HG02610 (cell line): ENCODE data around the gene SORCS2.
"Not testable (repeated sequence)": the region's sequence is repeated elsewhere in the genome, so short reads cannot be mapped to it uniquely, and the experiment has no call there.

Experiments used
- ATAC-seq: cut with Tn5 transposase; IDR thresholded peaks from one replicate; pipeline ENCODE4 v1.9.1; 2021; ENCODE audit warnings: mild to moderate bottlenecking, moderate library complexity; ENCODE audit not compliant: unreplicated experiment

SORCS2 gene

DNA sequence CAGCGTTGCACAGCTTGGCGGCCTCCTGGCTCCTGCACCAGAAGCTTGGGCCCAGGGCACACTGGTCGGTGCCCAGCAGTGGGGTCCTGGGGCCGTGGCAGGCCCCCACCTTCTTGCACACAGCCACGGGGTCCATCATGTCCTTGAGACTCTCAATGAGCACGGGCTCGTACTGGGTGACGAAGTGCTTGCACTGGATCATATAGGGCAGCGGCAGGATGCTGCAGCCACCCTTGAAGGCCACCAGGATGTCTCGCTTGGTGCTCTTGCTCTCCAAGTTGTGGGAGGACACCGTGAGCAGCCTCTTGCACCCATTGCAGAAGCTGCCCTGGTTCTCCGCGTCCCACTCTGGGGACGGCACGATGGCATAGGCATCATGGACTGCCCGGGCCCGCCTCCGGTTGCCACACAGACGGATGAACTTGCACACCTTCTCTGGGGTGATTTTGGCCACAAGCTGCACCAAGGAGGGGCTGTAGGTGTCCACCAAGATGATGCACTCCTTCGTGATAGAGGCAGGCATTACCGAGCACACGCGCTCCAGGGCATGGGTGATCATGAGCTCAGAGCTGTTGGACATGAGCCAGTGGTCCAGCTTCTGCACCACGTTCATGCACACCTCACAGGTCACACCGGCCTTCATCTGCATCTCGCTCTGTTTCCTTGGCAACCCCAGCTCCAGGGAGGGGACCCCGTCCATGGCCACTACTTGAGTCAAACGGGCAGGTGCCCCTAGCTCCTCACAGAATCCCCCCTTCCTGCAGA lies 241.2 kb downstream of the SORCS2 start:
- ATAC-seq = no peak

DNA sequence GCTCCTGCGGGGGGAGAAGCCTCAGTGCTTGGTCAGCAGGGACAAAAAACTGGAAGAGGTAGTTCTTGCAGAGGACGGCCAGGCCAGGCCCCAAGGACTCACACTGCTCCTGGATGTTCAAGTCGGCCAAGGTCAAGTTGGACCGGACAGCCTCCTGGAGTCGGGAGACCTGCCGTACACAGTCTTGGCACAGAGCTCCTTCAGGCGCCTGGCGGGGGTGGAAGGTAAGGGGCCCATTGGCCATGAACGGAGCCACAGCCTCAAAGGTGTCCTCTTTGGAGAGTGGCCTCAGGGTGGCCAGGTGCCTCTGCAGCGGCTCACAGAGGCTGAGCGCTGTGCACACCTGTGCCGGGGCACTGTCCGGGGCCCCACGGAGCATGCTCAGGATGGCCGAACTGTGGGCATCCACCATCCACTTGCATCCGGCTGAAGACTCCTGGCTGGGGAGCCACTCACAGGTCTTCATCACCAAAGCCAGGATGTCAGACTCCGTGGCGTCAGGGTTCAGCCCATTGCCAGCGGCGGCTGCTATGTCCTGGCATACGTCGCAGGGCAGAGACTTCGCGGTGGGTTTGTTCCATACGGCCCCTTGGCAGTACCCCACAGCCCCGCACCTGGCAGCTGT lies 241.9 kb downstream of the SORCS2 start:
- no peak for ATAC-seq

DNA sequence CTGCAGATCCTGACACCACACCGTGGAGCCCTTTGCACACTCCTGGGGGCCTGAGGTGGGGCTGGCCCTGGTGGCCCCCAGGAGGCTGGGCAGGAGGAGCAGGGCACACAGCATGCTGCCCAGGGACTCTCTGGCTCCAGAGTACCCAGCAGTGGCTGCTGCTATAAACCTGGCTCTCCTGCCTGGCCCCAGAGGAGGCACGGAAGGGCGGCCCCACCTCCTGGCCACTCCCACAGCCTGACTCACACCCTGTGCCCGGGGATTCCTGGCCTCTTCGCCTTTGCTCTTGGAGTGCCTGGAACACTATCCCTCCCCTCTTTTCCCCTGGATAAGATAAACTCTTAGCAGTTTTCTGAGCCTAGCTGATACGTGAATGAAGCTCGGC lies 242.4 kb downstream of the SORCS2 start, which contains the start of gene PSAPL1:
Gene PSAPL1 (minus strand): TSS at position 165 of the 385 bp plus-strand sequence. CDS start 51 bp downstream, at position 114.
- ATAC-seq = no peak

DNA sequence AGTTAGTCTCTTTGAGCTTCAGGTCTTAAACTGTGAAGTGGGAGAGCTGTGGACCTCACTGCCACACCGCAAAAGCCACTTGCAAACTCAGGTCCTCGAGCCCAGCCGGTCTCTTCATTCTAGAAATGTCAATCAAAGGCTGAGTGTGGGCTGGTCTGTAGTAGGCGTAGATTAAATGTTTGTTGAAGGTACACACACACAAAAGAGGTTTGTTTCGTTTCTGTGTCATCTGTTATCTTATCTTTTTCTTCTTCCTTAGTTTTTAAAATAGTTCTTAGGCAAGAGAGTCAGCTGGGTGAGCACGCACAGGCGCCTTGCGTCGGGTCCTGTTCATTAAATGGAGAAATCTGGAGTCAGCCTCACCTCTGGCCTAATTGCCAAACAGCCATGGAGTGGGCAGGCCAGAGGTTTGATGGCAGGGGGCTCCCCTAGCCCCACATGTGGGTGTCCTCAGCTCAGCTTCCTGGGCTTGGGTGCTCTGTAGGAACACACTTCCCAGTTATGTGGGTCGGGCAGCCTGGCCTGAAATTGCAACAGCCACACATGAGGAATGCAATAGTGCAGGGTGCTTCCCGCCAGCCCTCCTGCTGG lies 243.2 kb downstream of the SORCS2 start:
- ATAC-seq = no peak

DNA sequence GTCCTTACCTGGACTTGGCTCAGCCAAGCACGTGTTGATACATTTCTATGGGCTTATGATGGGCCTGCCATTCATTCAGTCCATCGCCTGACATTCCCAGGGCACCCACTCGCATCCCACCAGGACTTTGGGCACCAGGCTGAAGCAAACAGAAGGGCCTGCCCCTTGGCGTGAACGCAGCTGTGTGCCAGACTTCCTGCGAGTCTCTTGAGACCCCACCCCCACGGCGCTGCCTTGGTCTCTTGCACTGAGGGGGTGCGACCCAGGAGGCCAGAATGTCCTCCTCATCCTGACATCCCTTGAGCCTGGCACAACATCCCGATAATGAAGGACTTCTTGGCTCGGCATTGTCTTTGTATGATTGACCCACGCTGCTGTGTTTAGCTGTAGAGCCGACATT lies 243.9 kb downstream of the SORCS2 start:
- ATAC-seq = no peak

DNA sequence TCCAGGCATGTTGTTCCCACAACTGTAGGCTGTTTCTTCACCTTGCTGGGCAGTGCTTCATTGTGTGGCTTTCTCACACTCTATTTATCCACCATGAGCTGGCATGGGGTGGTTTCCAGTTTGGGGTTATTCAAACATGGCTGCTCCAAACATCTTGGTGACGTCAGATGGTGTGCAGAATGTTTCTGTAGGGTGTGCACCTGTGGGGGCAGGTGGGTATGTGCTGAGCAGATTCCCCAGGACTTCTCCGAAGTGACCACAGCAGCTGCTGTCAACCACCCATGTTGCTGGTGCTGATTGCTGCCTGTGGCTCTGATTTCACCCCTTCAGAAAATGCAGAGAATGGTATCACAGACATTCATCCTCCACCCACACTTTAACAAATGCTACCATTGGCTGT lies 247.4 kb downstream of the SORCS2 start:
- no peak for ATAC-seq

DNA sequence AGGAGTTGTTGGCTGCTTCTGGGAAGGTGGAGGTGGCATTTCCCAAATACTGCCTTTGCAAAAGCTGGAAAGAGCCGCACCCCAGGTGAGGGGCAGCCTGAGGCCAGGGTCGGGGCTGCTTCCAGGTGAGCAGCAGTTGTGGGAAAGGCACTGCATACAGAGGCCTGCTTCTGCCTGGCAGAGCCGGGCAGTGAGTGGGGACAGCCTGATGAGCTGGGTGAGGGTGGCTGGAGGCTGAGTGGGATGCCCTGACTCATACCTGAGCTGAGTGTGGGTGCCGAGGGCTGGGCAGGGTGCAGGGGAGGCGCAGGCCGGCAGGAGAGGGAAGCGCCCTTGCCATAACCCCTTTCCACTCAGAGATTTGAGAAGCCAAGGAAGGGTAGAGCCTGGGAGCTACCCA lies 248.9 kb downstream of the SORCS2 start:
- no peak for ATAC-seq

DNA sequence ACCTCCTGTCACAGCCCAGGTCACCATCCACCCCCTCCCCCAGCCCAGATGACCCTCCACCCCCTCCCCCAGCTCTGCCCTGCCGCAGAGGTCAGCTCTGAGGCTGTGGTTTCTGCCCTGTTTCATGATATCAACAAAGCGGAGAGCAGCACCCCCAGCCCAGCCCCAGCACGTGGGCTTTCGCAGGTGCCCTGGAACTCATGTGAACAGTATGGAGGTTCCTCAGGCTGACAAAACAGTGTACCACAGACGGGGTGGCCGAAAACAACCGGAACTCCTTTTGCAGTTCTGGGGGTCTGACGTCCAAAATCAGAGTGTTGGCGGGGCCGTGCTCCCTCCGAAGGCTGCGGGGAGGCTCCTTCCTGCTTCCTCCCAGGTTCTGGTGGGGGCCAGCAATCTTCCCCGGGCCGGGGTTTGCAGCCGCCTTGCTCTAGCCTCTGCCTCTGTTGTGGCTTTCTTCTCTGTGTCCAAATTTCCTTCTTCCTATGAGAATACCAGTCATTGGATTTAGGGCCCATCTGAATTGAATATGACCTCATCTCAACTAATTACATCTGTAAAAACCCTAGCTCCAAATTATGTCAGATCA lies 250.3 kb downstream of the SORCS2 start:
- ATAC-seq = no peak

DNA sequence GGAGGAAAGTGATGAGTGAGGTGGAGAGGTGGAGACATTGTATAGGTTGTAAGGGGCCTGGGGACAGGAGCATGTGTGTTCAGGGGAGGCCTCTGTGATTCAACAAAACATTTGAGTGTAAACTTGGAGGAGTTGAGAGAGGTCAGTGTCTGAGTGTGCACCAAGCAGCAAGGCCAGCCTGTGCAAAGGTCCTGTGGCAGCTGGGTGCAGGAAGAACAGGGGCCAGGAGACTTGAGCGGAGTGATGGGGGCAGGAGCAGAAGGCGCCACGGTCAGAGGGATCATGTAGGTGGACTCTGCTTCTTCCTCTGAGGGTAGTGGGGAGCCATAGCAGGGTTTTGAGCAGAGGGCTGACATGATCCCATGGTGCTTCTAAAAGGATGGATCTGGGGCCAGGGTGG lies 252.0 kb downstream of the SORCS2 start:
- ATAC-seq = no peak

DNA sequence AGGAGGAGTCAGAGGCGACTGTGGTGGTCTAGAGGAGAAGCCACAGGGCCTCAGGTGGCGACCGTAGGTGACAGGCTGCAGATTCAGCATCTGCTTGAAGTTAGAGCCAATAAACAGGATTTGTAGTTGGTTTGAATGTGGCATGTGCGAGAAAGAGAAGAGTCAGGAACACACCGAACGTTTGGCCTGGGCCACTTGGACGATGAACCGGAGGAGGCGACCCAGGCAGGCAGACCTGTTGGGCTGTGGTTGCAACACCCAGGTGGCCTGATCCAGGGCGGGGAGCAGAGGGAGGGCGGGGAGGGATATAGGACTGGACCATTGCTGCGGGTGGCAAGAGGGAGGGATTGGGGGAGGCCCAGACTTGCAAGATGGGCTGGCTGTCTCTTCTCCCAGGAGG lies 252.4 kb downstream of the SORCS2 start:
- ATAC-seq = no peak

DNA sequence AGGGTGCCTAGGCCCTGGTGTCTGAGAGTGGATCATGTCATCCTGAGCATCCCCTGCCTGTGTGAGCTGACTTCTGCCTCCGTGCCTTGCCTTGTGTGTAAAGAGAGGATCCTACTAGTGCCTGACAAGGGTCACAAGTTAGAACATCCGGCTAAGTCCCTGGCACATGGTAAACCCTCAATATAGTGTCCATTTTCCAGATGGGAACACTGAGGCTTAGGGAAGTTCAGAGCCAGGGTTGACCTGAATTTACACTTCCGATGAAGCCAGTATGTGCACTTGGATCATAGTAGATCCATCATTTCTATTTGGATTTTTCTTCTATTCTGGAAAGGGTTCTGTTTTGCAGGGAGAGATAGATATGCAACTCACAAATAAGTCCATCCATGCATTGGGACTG lies 254.9 kb downstream of the SORCS2 start:
- ATAC-seq = no peak

DNA sequence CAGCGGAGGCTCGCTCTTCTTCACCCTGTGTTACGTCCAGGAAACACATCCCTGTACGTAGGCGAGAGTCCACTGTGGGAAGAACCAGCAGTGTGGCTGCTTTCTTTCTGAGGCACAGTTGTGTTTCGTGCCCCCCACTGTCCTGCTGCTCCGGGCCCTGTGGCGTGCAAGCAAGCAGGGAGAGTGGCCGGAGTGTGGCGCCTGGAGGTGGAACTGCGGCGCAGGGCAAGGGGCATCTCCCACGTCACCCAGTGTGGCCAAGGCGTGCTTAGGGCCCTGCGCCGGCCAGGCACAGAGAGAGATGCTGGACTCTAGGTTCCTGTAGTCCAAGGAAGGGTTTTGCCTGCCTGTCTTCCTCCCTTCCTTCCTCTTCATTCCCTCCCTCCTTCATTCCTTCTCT lies 255.7 kb downstream of the SORCS2 start:
- ATAC-seq = no peak

DNA sequence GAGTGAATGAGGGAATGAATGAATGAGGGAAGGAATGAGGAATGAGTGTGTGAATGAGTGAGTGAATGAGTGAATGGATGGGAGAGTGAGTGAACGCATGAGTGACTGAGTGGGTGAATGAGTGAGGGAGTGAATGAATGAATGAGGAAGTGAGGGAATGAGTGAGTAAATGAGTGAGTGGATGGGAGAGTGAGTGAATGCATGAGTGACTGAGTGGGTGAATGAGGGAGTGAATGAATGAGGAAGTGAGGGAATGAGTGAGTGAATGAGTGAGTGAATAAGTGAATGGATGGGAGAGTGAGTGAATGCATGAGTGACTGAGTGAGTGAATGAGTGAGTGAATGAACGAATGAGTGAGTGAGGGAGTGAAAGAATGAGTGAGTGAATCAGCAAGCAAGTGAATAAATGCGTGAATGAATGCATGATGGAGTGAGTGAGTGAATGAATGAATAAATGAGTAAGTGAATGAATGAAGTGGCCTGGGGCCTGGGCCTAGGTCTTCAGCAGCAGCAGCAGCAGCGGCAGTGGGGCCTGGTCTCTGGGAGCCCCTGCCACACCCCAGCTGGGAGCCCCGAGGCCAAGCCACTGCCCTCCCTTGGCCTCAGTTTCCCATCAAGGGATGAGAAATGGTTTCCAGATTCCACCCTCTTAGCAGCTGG lies 258.6 kb downstream of the SORCS2 start:
- ATAC-seq = no peak

DNA sequence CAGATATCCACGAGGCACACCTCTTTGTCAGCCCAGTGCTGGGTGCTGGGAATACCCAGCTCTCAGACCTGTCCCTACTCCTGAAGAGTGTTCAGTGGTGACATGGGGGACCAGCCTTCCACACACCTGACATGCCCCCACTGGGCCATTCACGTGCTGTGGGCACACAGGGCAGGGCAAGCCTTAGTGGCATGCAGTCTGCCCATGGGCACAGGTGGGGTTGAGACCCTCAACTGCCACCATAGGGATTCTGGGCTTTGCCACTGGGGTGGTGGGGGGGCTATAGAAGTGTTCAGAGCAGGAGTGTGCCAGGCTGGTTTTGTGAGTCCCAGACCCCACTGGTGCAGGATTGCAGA lies 259.1 kb downstream of the SORCS2 start:
- no peak for ATAC-seq

DNA sequence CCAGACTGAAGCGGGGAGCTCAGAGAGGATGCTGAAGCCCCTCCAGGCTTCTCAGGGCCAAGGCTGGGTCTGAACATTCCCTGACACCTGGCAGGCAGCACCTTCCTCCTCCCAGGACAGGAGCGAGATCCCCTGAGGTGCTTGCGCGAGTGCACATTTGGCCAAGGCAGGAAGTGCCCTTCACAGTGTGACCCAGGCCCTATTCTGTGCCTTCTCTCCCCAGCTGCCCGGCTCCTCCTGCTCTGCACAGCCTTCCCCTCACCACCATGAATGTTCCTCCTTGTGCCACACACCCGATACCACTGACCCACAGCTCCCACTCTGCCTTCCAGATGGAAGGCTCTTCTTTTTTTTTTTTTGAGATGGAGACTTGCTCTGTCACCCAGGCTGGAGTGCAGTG lies 259.5 kb downstream of the SORCS2 start:
- ATAC-seq = no peak

DNA sequence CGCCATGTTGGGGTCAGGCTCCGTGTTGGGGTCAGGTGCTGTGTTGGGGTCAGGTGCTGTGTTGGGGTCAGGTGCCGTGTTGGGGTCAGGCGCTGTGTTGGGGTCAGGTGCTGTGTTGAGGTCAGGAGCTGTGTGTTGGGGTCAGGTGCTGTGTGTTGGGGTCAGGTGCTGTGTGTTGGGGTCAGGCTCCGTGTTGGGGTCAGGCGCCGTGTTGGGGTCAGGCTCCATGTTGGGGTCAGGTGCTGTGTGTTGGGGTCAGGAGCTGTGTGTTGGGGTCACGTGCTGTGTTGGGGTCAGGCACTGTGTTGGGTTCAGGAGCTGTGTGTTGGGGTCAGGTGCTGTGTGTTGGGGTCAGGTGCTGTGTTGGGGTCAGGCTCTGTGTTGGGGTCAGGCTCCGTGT lies 260.5 kb downstream of the SORCS2 start:
- not testable (repeated sequence) for ATAC-seq

DNA sequence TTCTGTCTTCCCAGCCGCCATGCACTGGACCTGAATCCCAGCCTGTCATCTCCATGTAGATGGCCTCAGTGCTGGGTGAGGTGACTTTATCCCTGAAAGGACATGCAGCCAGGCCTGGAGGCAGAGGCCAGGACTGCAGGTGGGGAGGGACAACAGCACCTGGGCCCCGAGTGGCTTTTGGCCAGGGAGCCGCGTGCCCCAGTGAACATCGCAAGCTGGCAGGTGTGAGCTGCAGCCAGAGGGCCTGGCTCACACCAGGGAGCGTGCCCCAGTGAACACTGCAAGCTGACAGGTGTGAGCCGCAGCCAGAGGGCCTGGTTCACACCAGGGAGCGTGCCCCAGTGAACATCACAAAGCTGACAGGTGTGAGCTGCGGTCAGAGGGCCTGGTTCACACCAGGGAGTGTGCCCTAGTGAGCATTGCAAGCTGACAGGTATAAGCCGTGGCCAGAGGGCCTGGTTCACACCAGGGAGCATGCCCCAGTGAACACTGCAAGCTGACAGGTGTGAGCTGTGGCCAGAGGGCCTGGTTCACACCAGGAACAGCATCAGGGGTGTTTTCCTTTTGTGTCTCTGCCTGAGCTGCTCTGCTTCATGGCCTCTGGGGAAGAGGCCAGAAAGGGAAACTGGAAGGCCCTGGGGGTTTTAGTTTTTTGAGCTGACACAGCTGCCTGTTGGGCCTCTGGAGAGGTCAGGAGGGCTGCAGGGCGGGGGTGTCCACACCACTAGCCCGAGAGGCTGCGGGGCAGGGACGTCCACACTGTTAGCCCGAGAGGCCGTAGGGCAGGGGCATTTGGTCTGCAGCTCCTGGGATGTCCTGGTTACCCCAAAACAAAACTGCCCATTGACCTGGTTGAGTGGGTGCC lies 265.1 kb downstream of the SORCS2 start:
- ATAC-seq = no peak

DNA sequence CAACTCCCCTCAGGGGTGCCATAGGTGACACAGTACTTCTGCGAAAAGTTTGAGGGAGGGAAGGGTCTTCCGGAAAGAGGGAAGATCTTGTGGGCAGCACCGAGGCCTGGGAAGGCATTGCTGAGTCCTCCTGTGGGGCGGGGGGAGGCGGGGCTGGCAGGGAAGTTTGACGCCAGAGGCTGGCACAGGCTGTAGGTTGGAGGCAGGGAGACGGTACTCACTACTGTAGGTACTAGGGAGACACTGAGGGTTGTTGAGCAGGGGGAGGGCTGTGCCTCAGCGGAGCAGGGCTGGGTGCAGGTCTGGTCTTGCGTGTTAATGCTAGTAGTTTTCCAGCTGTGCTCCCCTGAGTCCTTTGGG lies 265.7 kb downstream of the SORCS2 start:
- no peak for ATAC-seq

DNA sequence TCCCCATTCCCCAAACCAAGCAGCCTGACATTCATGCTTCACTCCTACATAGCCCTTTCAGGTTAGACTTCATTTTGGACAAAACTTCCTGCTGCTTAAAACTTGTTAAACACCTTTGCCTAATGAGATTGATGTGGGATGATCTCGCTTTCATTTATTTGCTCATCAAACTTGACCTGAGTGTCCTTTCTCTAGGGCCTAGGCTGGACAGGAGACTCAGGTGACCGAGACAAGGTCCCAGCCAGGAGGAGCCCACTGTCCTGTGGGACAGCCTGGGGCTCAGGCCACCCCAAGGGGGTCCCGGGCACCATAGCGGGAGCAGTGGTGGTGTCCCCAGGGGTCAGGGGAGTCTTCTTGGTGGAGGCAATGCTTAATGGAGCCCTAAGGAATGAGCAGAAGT lies 266.1 kb downstream of the SORCS2 start:
- no peak for ATAC-seq

DNA sequence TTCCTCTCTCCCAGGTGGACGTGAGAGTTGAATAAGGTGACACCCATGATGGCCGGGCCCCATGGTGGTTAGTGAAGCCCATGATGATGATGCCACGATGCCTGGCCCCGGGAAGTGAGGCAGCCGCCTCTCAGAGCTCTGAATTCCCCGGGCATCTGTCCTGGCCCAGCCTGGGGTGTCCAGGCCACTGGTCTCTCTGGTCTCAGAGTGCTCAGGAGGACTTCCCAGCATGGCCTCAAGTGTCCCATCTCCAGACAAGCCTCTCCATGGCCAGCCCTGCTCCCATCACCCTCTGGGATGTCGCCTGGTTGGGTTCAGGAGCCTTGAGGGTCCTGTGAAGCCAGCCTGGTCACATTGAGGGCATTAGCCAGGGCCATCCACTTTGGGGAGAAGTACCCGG lies 267.1 kb downstream of the SORCS2 start:
- no peak for ATAC-seq

DNA sequence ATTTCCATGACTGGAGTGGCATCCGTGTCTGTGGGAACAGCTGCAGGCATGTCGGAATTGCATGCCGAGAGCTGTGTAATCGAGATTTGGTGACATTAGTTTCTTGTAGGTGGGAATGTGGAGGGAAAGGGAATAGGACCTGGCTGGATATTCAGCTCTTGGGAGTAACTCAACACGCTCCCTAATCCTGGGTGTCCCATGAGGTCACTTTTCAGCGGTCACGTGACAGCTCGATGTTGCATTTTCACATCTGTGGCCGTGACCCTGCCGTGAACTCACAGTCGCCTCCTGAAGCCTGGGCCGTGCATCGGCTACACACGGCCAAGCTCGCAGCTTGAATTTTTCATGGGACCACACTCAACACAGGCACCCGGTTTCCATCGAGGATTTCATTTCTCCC lies 268.2 kb downstream of the SORCS2 start:
- no peak for ATAC-seq
